OCI-LY3 (cell line): ENCODE results near the gene CCDC50.

Experiments used
- H2AFZ ChIP-seq: fragments of 200-600, 300-600 bp; shearing (Covaris generic); 2 replicates; pipeline ENCODE4 v1.6.0; 2014; ENCODE audit warnings: antibody characterized with exemption, low read depth, low read length
- H3K27ac ChIP-seq: fragments of 200-600, 300-600 bp; sonication (generic); 2 replicates; pipeline ENCODE4 v1.5.1; 2014; ENCODE audit warnings: mild to moderate bottlenecking, low read length, moderate library complexity, mixed read lengths
- H3K27me3 ChIP-seq: fragments of 200-600, 300-600 bp; sonication (generic); 2 replicates; pipeline ENCODE4 v1.6.1; 2014; ENCODE audit warnings: low read depth, low read length, mixed read lengths
- H3K36me3 ChIP-seq: fragments of 200-600, 300-600 bp; sonication (generic); replicated peaks from 2 replicates; pipeline ENCODE3; 2014; ENCODE audit warnings: low read depth, low read length, mixed read lengths
- H3K4me1 ChIP-seq: fragments of 300-600, 200-600 bp; sonication (generic); 2 replicates; pipeline ENCODE4 v1.6.1; 2014; ENCODE audit warnings: low read length, mixed read lengths
- H3K4me2 ChIP-seq: fragments of 200-600, 300-600 bp; sonication (generic); 2 replicates; pipeline ENCODE4 v1.6.1; 2014; ENCODE audit warnings: low read length, mixed read lengths
- H3K4me3 ChIP-seq: fragments of 300-600, 200-600 bp; sonication (generic); 2 replicates; pipeline ENCODE4 v1.5.1; 2014; ENCODE audit warnings: antibody characterized with exemption, mild to moderate bottlenecking, low read length, moderate library complexity
- H3K79me2 ChIP-seq: fragments of 300-600, 200-600 bp; shearing (Covaris generic); 2 replicates; pipeline ENCODE4 v1.6.1; 2014; ENCODE audit warnings: mild to moderate bottlenecking, low read length, mixed read lengths
- H3K9ac ChIP-seq: fragments of 300-600, 200-600 bp; shearing (Covaris generic); 2 replicates; pipeline ENCODE4 v1.6.0; 2014; ENCODE audit warnings: mild to moderate bottlenecking, low read length, moderate library complexity
- H3K9me3 ChIP-seq: fragments of 200-600, 300-600 bp; shearing (Covaris generic); 2 replicates; pipeline ENCODE4 v1.6.1; 2014; ENCODE audit warnings: low read length, mixed read lengths; ENCODE audit not compliant: insufficient read depth
- H4K20me1 ChIP-seq: fragments of 200-600, 300-600 bp; sonication (generic); 2 replicates; pipeline ENCODE4 v1.6.1; 2016; ENCODE audit warnings: low read length, mixed read lengths; ENCODE audit not compliant: insufficient read depth
- CTCF ChIP-seq: fragments of 200-600, 300-600 bp; sonication (generic); IDR thresholded peaks from 2 replicates; pipeline ENCODE4 v1.5.1; 2014; ENCODE audit warnings: antibody characterized with exemption, low read length, low read depth
- EZH2phosphoT487 ChIP-seq: fragments of 200-600 bp; shearing (Covaris generic); IDR thresholded peaks from 2 replicates; pipeline ENCODE4 v1.6.1; 2018; ENCODE audit warnings: antibody characterized with exemption, mixed run types, low read depth

CCDC50 gene

DNA sequence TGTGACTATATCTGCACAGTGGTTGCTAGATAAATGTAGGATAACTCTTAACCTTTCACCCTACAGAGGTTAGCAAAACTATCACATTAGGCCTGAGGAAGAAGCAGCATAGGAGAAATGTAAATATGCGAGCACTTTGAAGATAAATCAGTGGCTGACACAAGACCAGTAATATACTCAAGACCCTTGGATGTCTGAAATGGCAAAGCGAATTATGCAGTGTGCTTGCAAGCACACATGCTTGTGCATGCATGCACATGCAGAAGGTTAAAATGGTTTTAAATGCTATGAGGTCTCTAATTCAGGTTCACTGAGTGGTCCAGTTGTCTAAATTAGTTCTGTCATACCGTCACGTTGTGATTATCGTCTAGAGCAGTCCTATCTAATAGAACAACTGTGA is 14.7 kb downstream of the CCDC50 start:
- no peak overlapping the region for H3K4me3 ChIP-seq
- H4K20me1 ChIP-seq, result peaks cover 89% of the 10 kb centered on the region
- no peaks in the 10 kb centered on the region for H3K27me3 ChIP-seq
- H3K4me2 ChIP-seq, result no peak overlapping the region
- H3K4me1 ChIP-seq, result no peaks in the 10 kb centered on the region
- H3K36me3 ChIP-seq, result no peaks in the 10 kb centered on the region
- no peaks in the 10 kb centered on the region for H3K9me3 ChIP-seq
- peaks cover 100% of the 10 kb centered on the region for H3K79me2 ChIP-seq
- H3K9ac ChIP-seq, result no peak overlapping the region
- no peak overlapping the region for H3K27ac ChIP-seq
- TF ChIP-seq CTCF (no peak), EZH2phosphoT487 (no peak)
- H2AFZ ChIP-seq, result no peak overlapping the region

DNA sequence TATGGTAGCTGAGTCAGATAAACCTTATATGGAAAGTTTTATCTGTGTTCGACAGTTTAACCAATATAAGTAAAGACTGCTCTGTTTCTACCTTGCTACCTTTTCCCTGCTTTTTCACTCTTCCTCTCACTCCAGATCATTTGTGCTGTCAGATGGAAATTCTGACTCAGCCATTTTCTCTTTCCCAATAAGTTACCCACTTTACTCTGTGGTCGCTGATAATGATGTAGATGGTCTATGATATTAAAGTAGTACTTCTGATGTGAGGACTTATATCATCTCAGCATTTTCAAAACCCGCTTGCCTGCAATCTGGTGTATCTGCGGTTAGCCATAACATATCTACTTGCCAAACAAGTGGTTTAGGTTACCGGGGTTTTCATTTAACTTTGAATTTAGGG is 16.1 kb downstream of the CCDC50 start:
- Histone ChIP-seq H3K27ac (no peak overlapping the region), H3K4me1 (peaks cover 6% of the 10 kb centered on the region), H3K9me3 (no peaks in the 10 kb centered on the region), H3K4me3 (no peak overlapping the region), H3K36me3 (no peaks in the 10 kb centered on the region), H3K4me2 (no peak overlapping the region), H3K79me2 (peaks cover 100% of the 10 kb centered on the region), H2AFZ (no peak overlapping the region), H3K9ac (no peak overlapping the region), H3K27me3 (no peaks in the 10 kb centered on the region), H4K20me1 (peaks cover 85% of the 10 kb centered on the region)
- TF ChIP-seq CTCF, result no peak
- TF ChIP-seq EZH2phosphoT487, result no peak

DNA sequence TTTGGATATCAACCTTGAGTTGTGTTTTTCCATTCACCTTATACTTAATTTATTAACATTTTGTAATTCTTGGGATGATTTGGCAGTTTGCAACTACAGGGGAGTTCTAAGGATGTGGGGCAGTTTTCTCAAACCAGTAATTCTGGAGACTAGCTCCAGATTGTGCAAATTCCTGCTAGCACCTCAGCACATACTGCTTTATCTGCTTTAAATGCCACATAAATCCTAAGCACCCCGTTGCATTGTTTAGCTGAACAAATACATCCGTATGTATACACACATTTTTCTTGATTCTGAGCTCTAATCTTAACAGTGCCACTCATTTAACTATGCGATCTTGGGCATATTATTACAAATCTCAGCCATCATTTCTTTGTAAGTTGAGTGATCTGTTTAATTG is 18.0 kb downstream of the CCDC50 start:
- H3K4me3 ChIP-seq, result no peak overlapping the region
- H3K9ac ChIP-seq, result no peak overlapping the region
- H2AFZ ChIP-seq, result no peak overlapping the region
- no peak for TF ChIP-seq CTCF
- no peak for TF ChIP-seq EZH2phosphoT487
- H3K79me2 ChIP-seq, result peaks cover 100% of the 10 kb centered on the region
- H4K20me1 ChIP-seq, result peaks cover 83% of the 10 kb centered on the region
- peaks cover 11% of the 10 kb centered on the region for H3K4me1 ChIP-seq
- no peaks in the 10 kb centered on the region for H3K9me3 ChIP-seq
- no peaks in the 10 kb centered on the region for H3K27me3 ChIP-seq
- no peak overlapping the region for H3K27ac ChIP-seq
- H3K4me2 ChIP-seq, result no peak overlapping the region
- no peaks in the 10 kb centered on the region for H3K36me3 ChIP-seq

DNA sequence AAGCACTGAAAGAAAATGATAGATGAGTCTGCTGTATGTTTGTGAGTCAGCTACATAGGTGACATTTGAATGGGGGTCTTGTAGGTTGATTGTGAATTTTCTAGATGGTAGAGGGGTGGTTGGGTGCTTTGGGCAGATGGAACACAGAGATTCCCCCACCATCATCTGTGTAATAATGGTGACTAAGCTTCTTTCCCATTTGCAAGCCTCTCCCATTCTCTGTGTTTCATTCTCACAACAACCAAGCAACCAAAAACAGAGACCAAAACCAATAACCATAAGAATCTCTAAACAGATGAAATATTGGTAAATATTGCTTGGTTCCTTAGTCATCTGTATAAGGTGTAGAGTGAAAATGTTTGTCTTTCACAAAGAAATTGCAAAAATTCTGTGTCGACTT is 18.9 kb downstream of the CCDC50 start:
- Histone ChIP-seq H3K4me2 (no peak overlapping the region), H2AFZ (no peak overlapping the region), H3K79me2 (peaks cover 100% of the 10 kb centered on the region), H3K4me1 (peaks cover 20% of the 10 kb centered on the region), H3K27ac (no peak overlapping the region), H3K27me3 (no peaks in the 10 kb centered on the region), H3K36me3 (no peaks in the 10 kb centered on the region), H3K9me3 (no peaks in the 10 kb centered on the region), H3K4me3 (no peak overlapping the region), H4K20me1 (peaks cover 79% of the 10 kb centered on the region), H3K9ac (no peak overlapping the region)
- no peak for TF ChIP-seq EZH2phosphoT487
- TF ChIP-seq CTCF, result no peak
